ENCODE data around the gene TSPAN2. TPM values are rescaled to one million over a fixed set of nuclear protein-coding genes. Genes with fewer than 3 reads are reported as not detected.

Gene TSPAN2
- total and polyA plus RNA-seq, 4 donors, result 0.13 to 1.5 (median 0.30) TPM

DNA sequence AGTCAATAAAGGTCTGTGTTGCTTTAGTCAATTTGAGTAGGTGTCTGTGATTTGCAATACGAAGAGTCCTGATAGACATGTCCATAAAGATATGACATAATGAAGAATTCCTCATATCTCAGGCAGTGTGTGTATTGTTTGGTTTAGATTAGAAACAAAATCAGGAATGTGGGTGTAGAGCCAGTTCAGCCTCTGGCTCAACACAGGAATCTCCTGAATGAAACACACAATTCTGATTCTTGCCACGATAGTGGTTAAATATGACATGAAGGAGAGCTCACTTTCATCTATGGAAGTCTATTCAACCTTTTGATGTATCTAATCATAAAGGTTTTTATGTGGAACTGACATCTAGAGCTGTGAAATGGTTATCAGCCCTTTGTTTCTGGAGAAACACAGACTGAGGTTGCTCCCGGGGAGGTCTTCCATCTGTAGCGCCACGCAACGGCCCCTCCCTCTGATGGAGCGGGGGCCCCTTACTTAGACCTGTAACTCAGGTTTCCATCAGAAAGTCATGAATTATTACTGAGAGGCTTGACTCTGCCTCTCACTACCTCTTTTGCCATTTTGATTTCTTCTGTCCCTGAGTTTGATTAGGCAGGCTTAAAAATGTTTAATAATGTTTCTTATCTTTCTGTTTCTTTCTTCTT, 19.5 kb downstream of the TSPAN2 start:
- WGBS, result 89% methylated on average over 7 of the region's 7 CpGs
- no peak overlapping the region for H3K27ac ChIP-seq (ENCODE audit: low read depth in 1 of 2, low read length in 2 of 2)

DNA sequence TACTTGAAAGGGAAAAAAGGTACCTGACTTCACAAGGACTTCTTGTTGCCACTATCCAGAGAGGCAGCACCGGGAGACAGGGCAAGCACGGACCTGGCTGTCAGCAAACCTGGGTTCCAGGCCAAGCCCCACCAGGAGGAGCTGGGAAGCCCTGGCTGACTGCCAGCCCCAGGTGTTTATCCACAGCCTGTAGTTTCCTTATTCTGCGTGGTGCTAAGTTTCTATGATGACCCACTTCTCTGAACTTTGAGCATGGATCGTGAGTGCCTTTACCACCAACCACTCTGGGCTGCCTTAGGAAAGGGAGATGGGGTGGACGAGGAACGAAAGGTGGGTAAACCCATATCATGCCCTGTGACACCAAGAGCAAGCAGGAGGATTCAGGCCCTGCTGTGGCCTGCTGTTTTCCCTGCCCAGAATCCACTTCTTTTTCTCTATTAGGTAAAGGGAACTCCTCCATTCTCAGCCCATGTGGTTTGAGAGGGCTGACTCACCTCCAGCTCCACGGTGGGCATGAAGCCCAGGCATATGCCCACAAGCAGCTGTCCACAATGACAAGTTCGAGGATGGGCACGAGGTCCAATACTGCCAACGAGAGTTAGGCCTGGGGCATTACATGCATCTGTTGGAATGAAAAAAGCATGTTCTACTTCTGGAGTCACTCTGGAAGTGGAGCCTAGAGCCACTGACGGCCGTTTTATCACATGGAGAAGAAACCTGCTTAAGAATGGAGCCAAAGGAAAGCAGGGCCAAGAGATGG, 20.3 kb downstream of the TSPAN2 start:
- no peak overlapping the region for H3K27ac ChIP-seq (ENCODE audit: low read depth in 1 of 2, low read length in 2 of 2)
- no peaks in the 10 kb centered on the region for H3K4me1 ChIP-seq (ENCODE audit: control insufficient read depth in 4 of 4, insufficient read depth in 4 of 4, low read length in 3 of 4)
- H3K9me3 ChIP-seq (ENCODE audit: control insufficient read depth in 4 of 4, low read length in 3 of 4), result peaks cover 0 to 3% (median 0%) of the 10 kb centered on the region in 4 donors
- WGBS, result 77% methylated on average over 12 of the region's 12 CpGs
- H3K4me3 ChIP-seq (ENCODE audit: low read depth in 1 of 3, low read length in 3 of 3), result no peak overlapping the region
- no peaks in the 10 kb centered on the region for H3K27me3 ChIP-seq (ENCODE audit: control insufficient read depth in 4 of 4, insufficient read depth in 4 of 4, low read length in 3 of 4)
- no peaks in the 10 kb centered on the region for H3K36me3 ChIP-seq (ENCODE audit: control insufficient read depth in 4 of 4, insufficient read depth in 3 of 4, low read depth in 1 of 4, low read length in 3 of 4)
- H3K9ac ChIP-seq (ENCODE audit: low read depth in 1 of 2, low read length in 2 of 2), result no peak overlapping the region
- DNase-seq (ENCODE audit: low spot score), result no peak
- TF ChIP-seq, protein P1, sequence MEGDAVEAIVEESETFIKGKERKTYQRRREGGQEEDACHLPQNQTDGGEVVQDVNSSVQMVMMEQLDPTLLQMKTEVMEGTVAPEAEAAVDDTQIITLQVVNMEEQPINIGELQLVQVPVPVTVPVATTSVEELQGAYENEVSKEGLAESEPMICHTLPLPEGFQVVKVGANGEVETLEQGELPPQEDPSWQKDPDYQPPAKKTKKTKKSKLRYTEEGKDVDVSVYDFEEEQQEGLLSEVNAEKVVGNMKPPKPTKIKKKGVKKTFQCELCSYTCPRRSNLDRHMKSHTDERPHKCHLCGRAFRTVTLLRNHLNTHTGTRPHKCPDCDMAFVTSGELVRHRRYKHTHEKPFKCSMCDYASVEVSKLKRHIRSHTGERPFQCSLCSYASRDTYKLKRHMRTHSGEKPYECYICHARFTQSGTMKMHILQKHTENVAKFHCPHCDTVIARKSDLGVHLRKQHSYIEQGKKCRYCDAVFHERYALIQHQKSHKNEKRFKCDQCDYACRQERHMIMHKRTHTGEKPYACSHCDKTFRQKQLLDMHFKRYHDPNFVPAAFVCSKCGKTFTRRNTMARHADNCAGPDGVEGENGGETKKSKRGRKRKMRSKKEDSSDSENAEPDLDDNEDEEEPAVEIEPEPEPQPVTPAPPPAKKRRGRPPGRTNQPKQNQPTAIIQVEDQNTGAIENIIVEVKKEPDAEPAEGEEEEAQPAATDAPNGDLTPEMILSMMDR (IDR thresholded peaks at IDR 0.05; ENCODE audit: low read depth, low read length, missing input control), result no peak
- no peak for TF ChIP-seq FOXA1 (IDR thresholded peaks at IDR 0.05)
- no peak for TF ChIP-seq RAD21 (IDR thresholded peaks at IDR 0.05)
- no peak for TF ChIP-seq TAF1 (conservative IDR thresholded peaks at IDR 0.05)
- no peak for TF ChIP-seq RXRA (IDR thresholded peaks at IDR 0.05)

More for the DNA sequence above, 19.5 kb downstream of the TSPAN2 start:
- Histone ChIP-seq H3K4me1 (ENCODE audit: control insufficient read depth in 4 of 4, insufficient read depth in 4 of 4, low read length in 3 of 4) (no peaks in the 10 kb centered on the region), H3K9ac (ENCODE audit: low read depth in 1 of 2, low read length in 2 of 2) (no peak overlapping the region), H3K9me3 (ENCODE audit: control insufficient read depth in 4 of 4, low read length in 3 of 4) (peaks cover 0 to 3% (median 0%) of the 10 kb centered on the region in 4 donors), H3K4me3 (ENCODE audit: low read depth in 1 of 3, low read length in 3 of 3) (no peak overlapping the region), H3K27me3 (ENCODE audit: control insufficient read depth in 4 of 4, insufficient read depth in 4 of 4, low read length in 3 of 4) (no peaks in the 10 kb centered on the region), H3K36me3 (ENCODE audit: control insufficient read depth in 4 of 4, insufficient read depth in 3 of 4, low read depth in 1 of 4, low read length in 3 of 4) (no peaks in the 10 kb centered on the region)
- no peak for DNase-seq (ENCODE audit: low spot score)
- TF ChIP-seq RAD21 (IDR thresholded peaks at IDR 0.05), result no peak
- no peak for TF ChIP-seq HNF4G (IDR thresholded peaks at IDR 0.05)
- TF ChIP-seq FOXA1 (IDR thresholded peaks at IDR 0.05), result no peak

DNA sequence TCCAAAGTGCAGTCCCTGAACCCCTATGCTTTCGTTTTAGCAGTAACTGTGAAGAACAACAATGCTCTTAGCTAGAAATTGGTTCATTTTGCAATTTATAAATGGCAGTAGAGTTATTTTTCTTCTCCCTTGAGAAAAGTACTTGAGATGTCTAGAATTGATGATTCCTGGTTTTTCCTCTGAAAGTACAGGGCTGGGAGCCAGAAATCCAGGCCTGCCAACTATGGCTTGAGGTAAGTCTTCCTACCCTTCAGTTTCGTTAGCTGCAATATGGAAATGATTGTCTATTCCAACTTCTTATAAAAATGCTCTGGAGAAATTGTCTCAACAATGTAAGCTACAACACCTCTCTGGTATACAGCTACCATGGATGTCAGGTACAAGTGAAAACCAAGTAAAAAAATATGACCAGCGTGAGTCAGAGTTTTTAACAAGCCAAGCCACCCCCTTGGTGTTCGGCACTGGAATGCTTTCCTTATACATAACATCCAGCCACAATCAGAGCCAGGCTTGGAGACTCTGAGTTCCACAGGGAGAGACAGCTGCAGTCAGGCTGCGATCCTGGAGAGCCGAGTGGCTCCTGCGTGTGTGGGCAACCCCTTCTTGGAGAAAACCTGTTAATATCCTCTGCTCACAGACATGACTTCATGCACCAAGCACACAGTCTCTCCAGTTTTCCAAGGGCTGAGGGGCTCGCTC, 22.0 kb downstream of the TSPAN2 start:
- 93% methylated on average over 8 of the region's 8 CpGs for WGBS
- H3K27me3 ChIP-seq (ENCODE audit: control insufficient read depth in 4 of 4, insufficient read depth in 4 of 4, low read length in 3 of 4), result no peaks in the 10 kb centered on the region
- TF ChIP-seq FOXA2 (IDR thresholded peaks at IDR 0.05) (no peak), ZBTB33 (IDR thresholded peaks at IDR 0.05) (no peak), JUND (IDR thresholded peaks at IDR 0.05) (no peak), NR2F2 (IDR thresholded peaks at IDR 0.05) (no peak)
- TF ChIP-seq, protein P2, sequence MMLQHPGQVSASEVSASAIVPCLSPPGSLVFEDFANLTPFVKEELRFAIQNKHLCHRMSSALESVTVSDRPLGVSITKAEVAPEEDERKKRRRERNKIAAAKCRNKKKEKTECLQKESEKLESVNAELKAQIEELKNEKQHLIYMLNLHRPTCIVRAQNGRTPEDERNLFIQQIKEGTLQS (IDR thresholded peaks at IDR 0.05), result no peak
- H3K27ac ChIP-seq (ENCODE audit: low read depth in 1 of 2, low read length in 2 of 2), result no peak overlapping the region
- peaks cover 0 to 3% (median 0%) of the 10 kb centered on the region in 4 donors for H3K9me3 ChIP-seq (ENCODE audit: control insufficient read depth in 4 of 4, low read length in 3 of 4)
- DNase-seq (ENCODE audit: low spot score), result no peak
- no peak overlapping the region for H3K4me3 ChIP-seq (ENCODE audit: low read depth in 1 of 3, low read length in 3 of 3)
- no peaks in the 10 kb centered on the region for H3K36me3 ChIP-seq (ENCODE audit: control insufficient read depth in 4 of 4, insufficient read depth in 3 of 4, low read depth in 1 of 4, low read length in 3 of 4)
- H3K9ac ChIP-seq (ENCODE audit: low read depth in 1 of 2, low read length in 2 of 2), result no peak overlapping the region
- H3K4me1 ChIP-seq (ENCODE audit: control insufficient read depth in 4 of 4, insufficient read depth in 4 of 4, low read length in 3 of 4), result no peaks in the 10 kb centered on the region

Data from liver (tissue), 9 donors.